ENCODE results near the gene MAST2. TPM values are rescaled to one million over a fixed set of nuclear protein-coding genes. Genes with fewer than 3 reads are reported as not detected.

Gene MAST2
- total RNA-seq, 1 donor: 24.2 TPM

DNA sequence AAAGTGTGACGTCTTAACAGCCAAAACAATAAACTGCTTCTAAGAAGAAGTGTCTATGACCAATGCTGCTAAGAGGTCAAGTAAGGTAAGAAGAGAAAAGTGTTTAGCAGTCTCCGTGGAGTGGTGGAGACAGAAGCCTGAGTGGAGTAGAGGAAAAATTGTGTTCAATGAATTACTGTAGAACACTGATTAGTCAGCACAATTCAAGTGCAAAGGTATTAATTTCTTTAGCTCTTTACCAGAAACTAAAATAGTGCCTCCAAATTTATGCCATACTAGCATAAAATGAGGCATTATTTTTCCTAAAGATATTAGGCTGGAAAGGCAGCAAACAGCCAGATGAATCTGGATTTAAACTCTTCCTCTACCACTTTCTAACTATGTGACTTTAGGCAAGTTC, 272.9 kb downstream of the MAST2 start:
- no peak for DNase-seq (ENCODE audit: insufficient read length, low spot score, missing footprints)
- H3K4me3 ChIP-seq (ENCODE audit: insufficient read depth, low read length): no peak overlapping the region
- H3K4me1 ChIP-seq (ENCODE audit: insufficient read depth, low read length): no peaks in the 10 kb centered on the region
- H3K9me3 ChIP-seq (ENCODE audit: low read depth, low read length): no peaks in the 10 kb centered on the region
- no peak overlapping the region for H2AFZ ChIP-seq (ENCODE audit: low read length)
- TF ChIP-seq, protein P1, sequence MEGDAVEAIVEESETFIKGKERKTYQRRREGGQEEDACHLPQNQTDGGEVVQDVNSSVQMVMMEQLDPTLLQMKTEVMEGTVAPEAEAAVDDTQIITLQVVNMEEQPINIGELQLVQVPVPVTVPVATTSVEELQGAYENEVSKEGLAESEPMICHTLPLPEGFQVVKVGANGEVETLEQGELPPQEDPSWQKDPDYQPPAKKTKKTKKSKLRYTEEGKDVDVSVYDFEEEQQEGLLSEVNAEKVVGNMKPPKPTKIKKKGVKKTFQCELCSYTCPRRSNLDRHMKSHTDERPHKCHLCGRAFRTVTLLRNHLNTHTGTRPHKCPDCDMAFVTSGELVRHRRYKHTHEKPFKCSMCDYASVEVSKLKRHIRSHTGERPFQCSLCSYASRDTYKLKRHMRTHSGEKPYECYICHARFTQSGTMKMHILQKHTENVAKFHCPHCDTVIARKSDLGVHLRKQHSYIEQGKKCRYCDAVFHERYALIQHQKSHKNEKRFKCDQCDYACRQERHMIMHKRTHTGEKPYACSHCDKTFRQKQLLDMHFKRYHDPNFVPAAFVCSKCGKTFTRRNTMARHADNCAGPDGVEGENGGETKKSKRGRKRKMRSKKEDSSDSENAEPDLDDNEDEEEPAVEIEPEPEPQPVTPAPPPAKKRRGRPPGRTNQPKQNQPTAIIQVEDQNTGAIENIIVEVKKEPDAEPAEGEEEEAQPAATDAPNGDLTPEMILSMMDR (IDR thresholded peaks at IDR 0.05; ENCODE audit: extremely low read depth, low read depth, low read length): no peak
- no peaks in the 10 kb centered on the region for H3K36me3 ChIP-seq (ENCODE audit: insufficient read depth, low read length)
- no peak overlapping the region for H3K4me2 ChIP-seq (ENCODE audit: insufficient read depth, low read length)
- H3K27ac ChIP-seq (ENCODE audit: low read depth, low read length): no peak overlapping the region
- H4K20me1 ChIP-seq (ENCODE audit: insufficient read depth, low read length): no peaks in the 10 kb centered on the region
- no peaks in the 10 kb centered on the region for H3K27me3 ChIP-seq (ENCODE audit: insufficient read depth, low read length)
- no peaks in the 10 kb centered on the region for H3K79me2 ChIP-seq (ENCODE audit: insufficient read depth, low read length)

GRCh38 chr1:46077644-46078043, 274.2 kb downstream of the MAST2 start:
- no peak overlapping the region for H3K4me3 ChIP-seq (ENCODE audit: insufficient read depth, low read length)
- TF ChIP-seq, protein P1 (IDR thresholded peaks at IDR 0.05; ENCODE audit: extremely low read depth, low read depth, low read length): no peak
- no peaks in the 10 kb centered on the region for H4K20me1 ChIP-seq (ENCODE audit: insufficient read depth, low read length)
- no peaks in the 10 kb centered on the region for H3K36me3 ChIP-seq (ENCODE audit: insufficient read depth, low read length)
- no peaks in the 10 kb centered on the region for H3K9me3 ChIP-seq (ENCODE audit: low read depth, low read length)
- no peak for DNase-seq (ENCODE audit: insufficient read length, low spot score, missing footprints)
- no peaks in the 10 kb centered on the region for H3K4me1 ChIP-seq (ENCODE audit: insufficient read depth, low read length)
- no peaks in the 10 kb centered on the region for H3K27me3 ChIP-seq (ENCODE audit: insufficient read depth, low read length)
- H3K27ac ChIP-seq (ENCODE audit: low read depth, low read length): no peak overlapping the region
- no peak overlapping the region for H3K4me2 ChIP-seq (ENCODE audit: insufficient read depth, low read length)
- H2AFZ ChIP-seq (ENCODE audit: low read length): no peak overlapping the region
- no peaks in the 10 kb centered on the region for H3K79me2 ChIP-seq (ENCODE audit: insufficient read depth, low read length)

DNA sequence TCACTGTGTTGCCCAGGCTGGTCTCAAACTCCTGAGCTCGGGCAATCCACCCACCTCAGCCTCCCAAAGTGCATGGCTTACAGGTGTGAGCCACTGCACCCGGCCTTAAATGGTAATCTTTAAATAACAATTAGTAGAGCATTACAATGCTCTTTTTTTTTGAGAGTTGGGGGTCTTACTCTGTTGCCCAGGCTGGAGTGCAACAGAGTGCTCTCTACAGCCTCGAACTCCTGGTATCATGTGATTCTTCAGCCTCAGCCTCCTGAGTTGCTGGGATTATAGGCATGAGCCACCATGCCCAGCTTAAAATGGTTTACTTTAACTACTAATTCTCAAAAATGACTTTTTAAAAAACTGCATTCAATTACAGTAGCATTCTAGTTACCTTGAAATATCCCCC, 276.8 kb downstream of the MAST2 start:
- no peaks in the 10 kb centered on the region for H3K79me2 ChIP-seq (ENCODE audit: insufficient read depth, low read length)
- H3K9me3 ChIP-seq (ENCODE audit: low read depth, low read length): no peaks in the 10 kb centered on the region
- H2AFZ ChIP-seq (ENCODE audit: low read length): no peak overlapping the region
- no peak for DNase-seq (ENCODE audit: insufficient read length, low spot score, missing footprints)
- no peaks in the 10 kb centered on the region for H4K20me1 ChIP-seq (ENCODE audit: insufficient read depth, low read length)
- TF ChIP-seq, protein P1 (IDR thresholded peaks at IDR 0.05; ENCODE audit: extremely low read depth, low read depth, low read length): no peak
- H3K4me1 ChIP-seq (ENCODE audit: insufficient read depth, low read length): peaks cover 7% of the 10 kb centered on the region
- H3K36me3 ChIP-seq (ENCODE audit: insufficient read depth, low read length): no peaks in the 10 kb centered on the region
- H3K4me2 ChIP-seq (ENCODE audit: insufficient read depth, low read length): no peak overlapping the region
- no peak overlapping the region for H3K27ac ChIP-seq (ENCODE audit: low read depth, low read length)
- no peaks in the 10 kb centered on the region for H3K27me3 ChIP-seq (ENCODE audit: insufficient read depth, low read length)
- H3K4me3 ChIP-seq (ENCODE audit: insufficient read depth, low read length): no peak overlapping the region

DNA sequence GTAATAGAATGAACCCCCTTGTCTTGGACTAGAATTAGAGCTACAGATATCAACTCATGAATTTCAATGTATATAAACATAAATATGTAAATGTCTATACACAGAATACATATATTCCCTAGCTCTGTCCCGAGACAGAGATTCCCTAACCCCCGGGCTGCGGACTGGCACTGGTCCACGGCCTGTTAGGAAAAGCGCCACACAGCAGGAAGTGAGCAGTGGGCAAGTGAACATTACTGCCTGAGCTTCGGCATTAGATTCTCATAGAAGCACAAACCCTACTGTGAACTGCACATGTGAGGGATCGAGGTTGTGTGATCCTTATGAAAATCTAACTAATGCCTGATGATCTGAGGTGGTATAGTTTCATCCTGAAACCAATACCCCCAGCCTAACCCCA, 277.8 kb downstream of the MAST2 start:
- Histone ChIP-seq H3K27ac (ENCODE audit: low read depth, low read length) (no peak overlapping the region), H3K4me1 (ENCODE audit: insufficient read depth, low read length) (peaks cover 7% of the 10 kb centered on the region), H3K27me3 (ENCODE audit: insufficient read depth, low read length) (no peaks in the 10 kb centered on the region), H2AFZ (ENCODE audit: low read length) (no peak overlapping the region), H3K9me3 (ENCODE audit: low read depth, low read length) (no peaks in the 10 kb centered on the region), H3K4me2 (ENCODE audit: insufficient read depth, low read length) (no peak overlapping the region), H3K79me2 (ENCODE audit: insufficient read depth, low read length) (no peaks in the 10 kb centered on the region), H3K4me3 (ENCODE audit: insufficient read depth, low read length) (no peak overlapping the region), H4K20me1 (ENCODE audit: insufficient read depth, low read length) (no peaks in the 10 kb centered on the region), H3K36me3 (ENCODE audit: insufficient read depth, low read length) (no peaks in the 10 kb centered on the region)
- TF ChIP-seq, protein P1 (IDR thresholded peaks at IDR 0.05; ENCODE audit: extremely low read depth, low read depth, low read length): no peak
- DNase-seq (ENCODE audit: insufficient read length, low spot score, missing footprints): no peak
